ENCODE results near the gene KIF21A. TPM values are rescaled to one million over a fixed set of nuclear protein-coding genes. Genes with fewer than 3 reads are reported as not detected.

KIF21A gene
- total and polyA plus RNA-seq, 2 donors (not counting 3 experiments of a cell fraction or from before 2014, with no cell fraction given) = 1.8 to 10.1 TPM

DNA sequence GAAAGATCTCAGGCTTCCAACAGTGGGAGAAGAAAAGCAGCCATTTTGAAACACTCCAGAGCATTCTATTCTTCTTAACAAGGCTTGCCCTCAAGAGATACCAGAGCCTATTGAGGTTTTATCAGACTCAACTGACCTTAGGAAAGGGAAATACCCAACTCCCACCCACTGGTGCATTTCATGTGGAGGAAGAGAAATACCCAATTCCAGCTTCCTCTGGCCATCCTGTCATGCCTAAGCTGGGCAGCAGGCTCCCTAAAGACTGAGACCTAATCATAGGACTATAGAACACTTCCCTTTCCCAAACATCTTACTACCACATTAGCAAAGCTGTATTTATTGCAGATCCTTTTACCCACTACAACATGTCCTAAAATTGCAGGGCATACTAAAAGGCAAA, 164.5 kb downstream of the KIF21A start:
- Histone ChIP-seq H3K27ac (ENCODE audit: insufficient read depth, low read depth, low read length) (no peak overlapping the region), H2AFZ (ENCODE audit: low read depth, low read length) (no peak overlapping the region), H3K4me3 (replicated peaks in 1 of 3; ENCODE audit: insufficient read depth in 1 of 3, low read depth in 1 of 3, low read length in 3 of 3) (no peak overlapping the region), H3K9me3 (replicated peaks; ENCODE audit: control insufficient read depth, insufficient read depth, low read length) (no peaks in the 10 kb centered on the region), H4K20me1 (replicated peaks; ENCODE audit: control insufficient read depth, extremely low read depth, insufficient read depth, low read length) (no peaks in the 10 kb centered on the region), H3K4me1 (ENCODE audit: control insufficient read depth, extremely low read depth, insufficient read depth, low read length) (no peaks in the 10 kb centered on the region), H3K27me3 (ENCODE audit: control insufficient read depth in 2 of 2, insufficient read depth in 2 of 2, low read length in 2 of 2) (peaks cover 0 to 4% of the 10 kb centered on the region in 2 experiments), H3K9me1 (replicated peaks; ENCODE audit: control insufficient read depth, extremely low read depth, insufficient read depth, low read length) (no peaks in the 10 kb centered on the region), H3K9ac (replicated peaks; ENCODE audit: extremely low read depth, insufficient read depth, low read length) (no peak overlapping the region), H3K79me2 (ENCODE audit: control insufficient read depth, insufficient read depth, low read length) (no peaks in the 10 kb centered on the region), H3K4me2 (ENCODE audit: insufficient read depth, low read length) (no peak overlapping the region), H3K36me3 (ENCODE audit: control insufficient read depth in 2 of 2, extremely low read depth in 1 of 2, insufficient read depth in 2 of 2, low read length in 2 of 2) (no peaks in the 10 kb centered on the region)
- BruUV-seq (replicated peaks) = no TSS peak
- FAIRE-seq (no peak), DNase-seq (ENCODE audit: low read depth, low spot score) (no peak)
- ChIA-PET CTCF (interaction anchor here (0.8 kb wide), 1 partner anchor 414 kb away, joined by 3 read pairs; no protein-coding TSS in a partner anchor), POLR2A (no interaction called here)
- dilution Hi-C loops (cut with MboI; ENCODE audit: extremely low pct_ligation_motif_present, low sequenced_read_pairs) = no loop called here
- intact Hi-C loops (cut with micrococcal nuclease) = no loop called here
- no peak for TF ChIP-seq POLR2AphosphoS5 (IDR thresholded peaks at IDR 0.05; ENCODE audit: insufficient read depth, low read depth, low read length)
- TF ChIP-seq FOS (IDR thresholded peaks at IDR 0.05; ENCODE audit: borderline replicate concordance, insufficient read depth, low read length) = no peak
- TF ChIP-seq MYC (IDR thresholded peaks at IDR 0.05; ENCODE audit: low read depth, low read length) = no peak
- no peak for TF ChIP-seq EZH2 (IDR thresholded peaks at IDR 0.05; ENCODE audit: borderline replicate concordance, low read depth, low read length, severe bottlenecking)
- no peak for TF ChIP-seq JUN (IDR thresholded peaks at IDR 0.05; ENCODE audit: borderline replicate concordance, insufficient read depth, insufficient read length, low read depth)
- no peak for TF ChIP-seq CTCF (IDR thresholded peaks at IDR 0.05; ENCODE audit: extremely low read depth in 1 of 2, insufficient read depth in 1 of 2, low read depth in 1 of 2, low read length in 2 of 2)

Data from endothelial cell of umbilical vein (primary cell).